GM18870 (cell line): ENCODE results near the gene IGSF3.
"Not testable (repeated sequence)": the region's sequence is repeated elsewhere in the genome, so short reads cannot be mapped to it uniquely, and the experiment has no call there.

Experiments used
- ATAC-seq: cut with Tn5 transposase; IDR thresholded peaks from one replicate; pipeline ENCODE4 v1.9.1; 2021; ENCODE audit warnings: moderate library complexity; ENCODE audit not compliant: unreplicated experiment

The IGSF3 gene

GRCh38 chr1:116603646-116604045 is 63.9 kb downstream of the IGSF3 start:
- not testable (repeated sequence) for ATAC-seq

GRCh38 chr1:116599369-116599768 is 68.2 kb downstream of the IGSF3 start:
- not testable (repeated sequence) for ATAC-seq

GRCh38 chr1:116598420-116599036 is 69.0 kb downstream of the IGSF3 start:
- not testable (repeated sequence) for ATAC-seq

GRCh38 chr1:116597388-116597787 is 70.1 kb downstream of the IGSF3 start:
- ATAC-seq = peak; percentile 79

GRCh38 chr1:116596742-116597307 is 70.7 kb downstream of the IGSF3 start:
- not testable (repeated sequence) for ATAC-seq

GRCh38 chr1:116595946-116596741 is 71.4 kb downstream of the IGSF3 start:
- ATAC-seq = not testable (repeated sequence)

- ATAC-seq = not testable (repeated sequence)
These were observed 72.3 kb downstream of the IGSF3 start for GRCh38 chr1:116595065-116595840.

GRCh38 chr1:116593977-116594376 is 73.6 kb downstream of the IGSF3 start:
- not testable (repeated sequence) for ATAC-seq

GRCh38 chr1:116593401-116593800 is 74.1 kb downstream of the IGSF3 start:
- ATAC-seq = not testable (repeated sequence)

GRCh38 chr1:116591951-116592605 is 75.5 kb downstream of the IGSF3 start:
- not testable (repeated sequence) for ATAC-seq

- not testable (repeated sequence) for ATAC-seq
These were observed 76.3 kb downstream of the IGSF3 start for GRCh38 chr1:116591006-116591950.

- not testable (repeated sequence) for ATAC-seq
These were observed 77.1 kb downstream of the IGSF3 start for GRCh38 chr1:116590359-116591005.

- ATAC-seq = not testable (repeated sequence)
These were observed 78.3 kb downstream of the IGSF3 start for GRCh38 chr1:116589101-116589735.

GRCh38 chr1:116587501-116588227 is 79.9 kb downstream of the IGSF3 start:
- ATAC-seq = no peak

GRCh38 chr1:116586741-116587143 is 80.8 kb downstream of the IGSF3 start:
- peak; percentile 54 for ATAC-seq

- ATAC-seq = no peak
These were observed 81.6 kb downstream of the IGSF3 start for GRCh38 chr1:116585886-116586285.

- ATAC-seq = no peak
These were observed 86.1 kb downstream of the IGSF3 start for GRCh38 chr1:116581323-116581885.
